Neuronal stem cell (in vitro differentiated cells): ENCODE results near the gene LTBP2.

Source experiments
- DNase-seq: peaks from one replicate; pipeline ENCODE4 v3.0.0-alpha.2; 2013; ENCODE audit warnings: low spot score
- H2AFZ ChIP-seq: one replicate; pipeline ENCODE4 v1.6.1; 2013; ENCODE audit warnings: mild to moderate bottlenecking, low read length, inconsistent platforms
- H2AK5ac ChIP-seq: 2 replicates; pipeline ENCODE4 v1.6.1; 2013; ENCODE audit warnings: low read depth, mild to moderate bottlenecking, inconsistent platforms, low read length, moderate library complexity, mixed read lengths
- H2BK120ac ChIP-seq: 2 replicates; pipeline ENCODE4 v1.6.1; 2013; ENCODE audit warnings: low read depth, mild to moderate bottlenecking, inconsistent platforms, low read length, moderate library complexity, mixed read lengths
- H2BK12ac ChIP-seq: one replicate; pipeline ENCODE4 v1.6.1; 2013; ENCODE audit warnings: low read length, inconsistent platforms
- H2BK15ac ChIP-seq: 2 replicates; pipeline ENCODE4 v1.6.1; 2013; ENCODE audit warnings: mild to moderate bottlenecking, low read length, inconsistent platforms, mixed read lengths
- H2BK5ac ChIP-seq: one replicate; pipeline ENCODE4 v1.6.1; 2013; ENCODE audit warnings: inconsistent platforms, mild to moderate bottlenecking, low read length, moderate library complexity
- H3K14ac ChIP-seq: one replicate; pipeline ENCODE4 v1.6.1; 2013; ENCODE audit warnings: low read length, inconsistent platforms
- H3K18ac ChIP-seq: 2 replicates; pipeline ENCODE4 v1.6.1; 2013; ENCODE audit warnings: low read length, inconsistent platforms
- H3K23ac ChIP-seq: 2 replicates; pipeline ENCODE4 v1.6.1; 2013; ENCODE audit warnings: low read depth, mild to moderate bottlenecking, mixed read lengths, low read length, inconsistent platforms; ENCODE audit not compliant: poor library complexity
- H3K27ac ChIP-seq: replicated peaks from 3 replicates; pipeline ENCODE4 v1.5.1; 2013; ENCODE audit warnings: low read length, inconsistent platforms
- H3K27me3 ChIP-seq, 3 experiments: 2 replicates each; pipeline ENCODE4 v1.6.1; 2013; ENCODE audit warnings: low read length in 3 of 3, mild to moderate bottlenecking in 2 of 3, inconsistent platforms in 1 of 3, low read depth in 1 of 3, mixed read lengths in 1 of 3, moderate library complexity in 1 of 3; ENCODE audit not compliant: control insufficient read depth in 3 of 3, insufficient read depth in 3 of 3
- H3K36me3 ChIP-seq, 2 donors: replicated peaks in 1 of 2; 2 replicates each; pipeline ENCODE4 v1.6.1; 2013; ENCODE audit warnings: low read length in 2 of 2; ENCODE audit not compliant: control insufficient read depth in 2 of 2, insufficient read depth in 2 of 2
- H3K4ac ChIP-seq: 2 replicates; pipeline ENCODE4 v1.6.1; 2013; ENCODE audit warnings: inconsistent platforms, mild to moderate bottlenecking, low read length, moderate library complexity
- H3K4me1 ChIP-seq, 2 donors: 1 replicate in 1 of 2; 2 replicates in 1 of 2; pipeline ENCODE4 v1.6.1; 2013; ENCODE audit warnings: low read length in 2 of 2, low read depth in 1 of 2; ENCODE audit not compliant: control insufficient read depth in 2 of 2, insufficient read depth in 1 of 2
- H3K4me2 ChIP-seq: one replicate; pipeline ENCODE4 v1.6.1; 2013; ENCODE audit warnings: mild to moderate bottlenecking, low read length, inconsistent platforms; ENCODE audit not compliant: insufficient read depth, poor library complexity, severe bottlenecking
- H3K4me3 ChIP-seq, 2 donors: 2 replicates each; pipeline ENCODE4 v1.5.1; 2013; ENCODE audit warnings: low read length in 2 of 2, mild to moderate bottlenecking in 2 of 2, inconsistent platforms in 1 of 2, moderate library complexity in 1 of 2
- H3K79me1 ChIP-seq: one replicate; pipeline ENCODE4 v1.6.1; 2013; ENCODE audit warnings: low read depth, mild to moderate bottlenecking, inconsistent platforms, low read length, moderate library complexity
- H3K9ac ChIP-seq: one replicate; pipeline ENCODE4 v1.6.1; 2013; ENCODE audit warnings: mild to moderate bottlenecking, low read depth, low read length, inconsistent platforms; ENCODE audit not compliant: poor library complexity
- H3K9me3 ChIP-seq, 2 donors: replicated peaks in 1 of 2; 2 replicates each; pipeline versions ENCODE3 to v1.6.1; 2013; ENCODE audit warnings: low read length in 2 of 2, mild to moderate bottlenecking in 2 of 2, inconsistent platforms in 1 of 2, low read depth in 1 of 2, mixed read lengths in 1 of 2, moderate library complexity in 1 of 2; ENCODE audit not compliant: control insufficient read depth in 2 of 2, insufficient read depth in 1 of 2
- H4K8ac ChIP-seq: one replicate; pipeline ENCODE4 v1.6.1; 2013; ENCODE audit warnings: low read depth, mild to moderate bottlenecking, inconsistent platforms, low read length, moderate library complexity
- H4K91ac ChIP-seq: one replicate; pipeline ENCODE4 v1.6.1; 2013; ENCODE audit warnings: low read length, low read depth, mild to moderate bottlenecking, inconsistent platforms; ENCODE audit not compliant: poor library complexity
- WGBS, 2 donors: extraction: QIAGEN DNeasy Blood & Tissue Kit; methylation state at CpG; one replicate each; pipeline ENCODE4 v1.1.7; 2013; ENCODE audit warnings: missing lambda C conversion rate in 2 of 2, mixed read lengths in 1 of 2; ENCODE audit not compliant: insufficient read length in 2 of 2, insufficient replicate concordance in 1 of 2; ENCODE audit errors: extremely low coverage in 2 of 2; 5-methylcytosine and 5-hydroxymethylcytosine counted together

Gene LTBP2

GRCh38 chr14:74569387-74569786 is 42.6 kb downstream of the LTBP2 start:
- peak overlapping the region; percentile 70 for H2AFZ ChIP-seq
- no peak overlapping the region for H2BK5ac ChIP-seq
- no peak overlapping the region for H4K91ac ChIP-seq
- H3K36me3 ChIP-seq = no peaks in the 10 kb centered on the region
- no peak overlapping the region for H3K18ac ChIP-seq
- no peak overlapping the region for H3K4me2 ChIP-seq
- no peak overlapping the region for H3K4me3 ChIP-seq
- peaks cover 10 to 19% of the 10 kb centered on the region in 2 donors for H3K4me1 ChIP-seq
- peaks cover 0 to 9% (median 0%) of the 10 kb centered on the region in 3 experiments for H3K27me3 ChIP-seq
- H3K79me1 ChIP-seq = no peaks in the 10 kb centered on the region
- no peaks in the 10 kb centered on the region for H3K9me3 ChIP-seq
- H3K14ac ChIP-seq = no peak overlapping the region
- no peak overlapping the region for H2AK5ac ChIP-seq
- no peak overlapping the region for H3K9ac ChIP-seq
- no peak overlapping the region for H3K27ac ChIP-seq
- no peak for DNase-seq
- H2BK15ac ChIP-seq = no peak overlapping the region
- no peak overlapping the region for H3K4ac ChIP-seq
- no peak overlapping the region for H2BK12ac ChIP-seq
- H3K23ac ChIP-seq = no peak overlapping the region
- no CpG with 5 or more reads among the region's 2 CpGs for WGBS, 2 donors
- H2BK120ac ChIP-seq = no peak overlapping the region
- no peak overlapping the region for H4K8ac ChIP-seq

GRCh38 chr14:74568911-74569310 is 43.1 kb downstream of the LTBP2 start:
- H3K27ac ChIP-seq = no peak overlapping the region
- H2AK5ac ChIP-seq = no peak overlapping the region
- H3K4ac ChIP-seq = no peak overlapping the region
- H3K79me1 ChIP-seq = no peaks in the 10 kb centered on the region
- DNase-seq = no peak
- no peak overlapping the region for H3K14ac ChIP-seq
- no peak overlapping the region for H2BK12ac ChIP-seq
- H2AFZ ChIP-seq = no peak overlapping the region
- H3K4me3 ChIP-seq = no peak overlapping the region
- peaks cover 0 to 9% (median 0%) of the 10 kb centered on the region in 3 experiments for H3K27me3 ChIP-seq
- no peak overlapping the region for H2BK15ac ChIP-seq
- no peak overlapping the region for H3K18ac ChIP-seq
- no peak overlapping the region for H4K91ac ChIP-seq
- no CpG with 5 or more reads among the region's 3 CpGs for WGBS, 2 donors
- no peaks in the 10 kb centered on the region for H3K36me3 ChIP-seq
- no peak overlapping the region for H3K23ac ChIP-seq
- no peak overlapping the region for H3K9ac ChIP-seq
- H2BK120ac ChIP-seq = no peak overlapping the region
- H3K9me3 ChIP-seq = no peaks in the 10 kb centered on the region
- H4K8ac ChIP-seq = no peak overlapping the region
- peaks cover 10 to 19% of the 10 kb centered on the region in 2 donors for H3K4me1 ChIP-seq
- H2BK5ac ChIP-seq = no peak overlapping the region
- no peak overlapping the region for H3K4me2 ChIP-seq

- no peak overlapping the region for H2BK12ac ChIP-seq
- H3K9ac ChIP-seq = no peak overlapping the region
- H2BK120ac ChIP-seq = no peak overlapping the region
- no peak overlapping the region for H3K18ac ChIP-seq
- no peak overlapping the region for H2AFZ ChIP-seq
- no peak overlapping the region for H3K27ac ChIP-seq
- H2BK5ac ChIP-seq = no peak overlapping the region
- no peak overlapping the region for H3K14ac ChIP-seq
- no peak overlapping the region for H3K4ac ChIP-seq
- no peak overlapping the region for H2AK5ac ChIP-seq
- no peak overlapping the region for H4K91ac ChIP-seq
- no peak overlapping the region for H3K4me2 ChIP-seq
- no peak for DNase-seq
- H2BK15ac ChIP-seq = no peak overlapping the region
- H3K27me3 ChIP-seq = peaks cover 0 to 9% (median 0%) of the 10 kb centered on the region in 3 experiments
- H3K79me1 ChIP-seq = no peaks in the 10 kb centered on the region
- H3K36me3 ChIP-seq = no peaks in the 10 kb centered on the region
- H3K4me3 ChIP-seq = no peak overlapping the region
- no CpG with 5 or more reads among the region's 3 CpGs for WGBS, 2 donors
- H3K23ac ChIP-seq = no peak overlapping the region
- peaks cover 9 to 19% of the 10 kb centered on the region in 2 donors for H3K4me1 ChIP-seq
- H3K9me3 ChIP-seq = no peaks in the 10 kb centered on the region
- H4K8ac ChIP-seq = no peak overlapping the region
These were observed 43.7 kb downstream of the LTBP2 start for GRCh38 chr14:74568380-74568649.

- peaks cover 4 to 14% of the 10 kb centered on the region in 2 donors for H3K4me1 ChIP-seq
- peak overlapping the region; percentile 22 for H3K18ac ChIP-seq
- DNase-seq = no peak
- peak overlapping the region; percentile 44 for H2BK120ac ChIP-seq
- H3K9me3 ChIP-seq = no peaks in the 10 kb centered on the region
- H3K4ac ChIP-seq = no peak overlapping the region
- no peaks in the 10 kb centered on the region for H3K36me3 ChIP-seq
- H2AFZ ChIP-seq = no peak overlapping the region
- no peak overlapping the region for H3K4me3 ChIP-seq
- peak overlapping the region; percentile 48 for H2AK5ac ChIP-seq
- no peaks in the 10 kb centered on the region for H3K79me1 ChIP-seq
- no peak overlapping the region for H4K8ac ChIP-seq
- H3K27me3 ChIP-seq = peaks cover 0 to 12% (median 0%) of the 10 kb centered on the region in 3 experiments
- no CpG with 5 or more reads among the region's 21 CpGs for WGBS, 2 donors
- no peak overlapping the region for H3K4me2 ChIP-seq
- H4K91ac ChIP-seq = no peak overlapping the region
- no peak overlapping the region for H3K9ac ChIP-seq
- no peak overlapping the region for H2BK5ac ChIP-seq
- no peak overlapping the region for H3K27ac ChIP-seq
- peak overlapping the region; percentile 25 for H3K14ac ChIP-seq
- H3K23ac ChIP-seq = no peak overlapping the region
- no peak overlapping the region for H2BK15ac ChIP-seq
- H2BK12ac ChIP-seq = no peak overlapping the region
These were observed 44.2 kb downstream of the LTBP2 start for GRCh38 chr14:74567646-74568379.
